HG02852 (cell line): ENCODE measurements around the gene EXTL1.

Experiments
- ATAC-seq: cut with Tn5 transposase; IDR thresholded peaks from one replicate; pipeline ENCODE4 v1.9.1; 2021; ENCODE audit warnings: mild to moderate bottlenecking, moderate library complexity; ENCODE audit not compliant: unreplicated experiment

The EXTL1 gene

GRCh38 chr1:25997828-25998761 is 23.5 kb upstream of the EXTL1 start, which contains the start of gene PAFAH2:
Gene PAFAH2 (minus strand): TSS chr1:25998063. CDS start chr1:25990816, 7,247 bp downstream.
- ATAC-seq = peak; percentile 96

DNA sequence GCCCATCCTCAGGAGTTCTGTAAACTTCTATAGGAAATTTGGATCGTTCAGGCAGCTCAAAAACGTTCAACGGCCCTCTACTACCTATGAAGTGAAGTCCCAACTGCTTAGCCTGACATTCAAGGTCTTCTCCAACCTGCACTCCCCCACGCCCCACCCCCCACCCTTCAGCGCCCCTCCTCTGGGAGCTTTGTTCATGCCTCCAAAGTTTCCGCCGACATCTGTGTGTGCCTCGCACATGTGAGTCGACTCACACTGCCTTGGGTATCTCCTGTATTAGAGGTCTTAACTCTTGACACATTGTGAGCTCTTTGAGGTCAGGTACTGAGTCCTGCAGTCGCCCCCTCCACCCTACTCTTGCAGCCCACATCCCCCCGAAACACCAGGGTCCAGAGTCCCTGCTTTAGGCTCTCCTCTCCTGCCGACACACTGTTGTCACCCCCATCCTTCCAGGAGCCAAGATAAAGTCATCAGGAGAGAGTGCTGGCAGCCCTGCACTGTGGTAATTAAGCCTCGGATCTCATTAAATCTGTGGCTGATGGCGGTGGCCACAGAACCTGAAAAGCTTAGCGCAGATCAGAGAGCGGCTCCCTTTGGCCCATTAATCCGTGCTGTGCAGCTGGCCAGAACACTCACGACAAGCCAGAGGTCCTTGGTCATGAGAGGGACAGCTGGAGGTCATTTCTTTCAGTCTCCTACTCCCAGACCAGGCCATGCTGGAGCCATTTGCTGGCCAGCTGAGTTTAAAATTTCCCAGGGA is 22.4 kb upstream of the EXTL1 start:
- no peak for ATAC-seq

GRCh38 chr1:26003262-26003661 is 18.3 kb upstream of the EXTL1 start:
- no peak for ATAC-seq

GRCh38 chr1:26003756-26004155 is 17.8 kb upstream of the EXTL1 start:
- no peak for ATAC-seq

DNA sequence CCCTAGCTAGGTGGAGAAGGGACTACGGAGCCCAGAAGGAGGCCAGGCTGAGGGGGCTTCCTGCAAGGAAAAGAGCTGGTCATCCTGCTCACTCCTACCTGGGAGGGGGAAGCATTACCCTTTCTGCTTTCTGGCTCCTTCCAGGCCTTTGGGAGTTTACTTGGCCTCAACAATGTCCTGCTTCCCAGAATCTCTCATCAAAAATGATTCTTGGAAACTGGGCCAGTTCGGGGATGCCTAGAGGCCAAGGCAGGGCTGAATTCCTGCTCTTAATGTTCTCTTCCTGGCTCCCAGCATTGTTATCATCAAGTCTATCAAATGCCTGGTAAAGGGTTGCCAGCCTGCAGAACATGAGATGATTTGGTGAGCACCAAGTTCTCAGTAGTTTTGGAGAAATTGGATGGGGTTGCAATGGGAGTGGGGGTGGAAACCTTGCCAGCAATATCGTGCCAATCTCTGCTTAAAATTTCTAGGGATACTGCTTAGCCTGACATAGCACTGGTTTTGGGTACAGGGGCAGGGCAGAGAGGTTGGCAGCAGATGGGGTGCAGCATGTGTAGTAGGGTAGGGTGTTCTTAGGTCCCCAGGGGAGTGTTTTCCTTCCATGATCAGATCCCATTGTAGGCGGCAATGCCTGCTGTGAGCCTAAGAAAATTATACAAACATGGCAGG is 16.0 kb upstream of the EXTL1 start:
- no peak for ATAC-seq

DNA sequence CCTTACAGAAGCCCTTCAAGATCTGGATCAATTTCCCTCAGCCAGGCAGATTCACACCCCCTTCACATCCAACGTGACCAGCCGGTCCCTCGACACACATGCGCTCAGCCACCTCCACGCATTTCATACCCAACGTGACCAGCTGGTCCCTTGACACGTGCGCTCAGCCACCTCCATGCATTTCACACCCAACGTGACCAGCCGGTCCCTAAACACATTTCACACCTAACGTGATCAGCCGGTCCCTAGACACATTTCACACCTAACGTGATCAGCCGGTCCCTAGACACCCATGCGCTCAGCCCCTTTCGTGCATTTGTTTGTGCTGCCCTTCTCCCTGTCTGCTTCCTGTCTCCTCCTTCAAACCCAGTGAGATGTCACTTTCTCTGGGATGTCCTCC is 14.9 kb upstream of the EXTL1 start:
- ATAC-seq = no peak

GRCh38 chr1:26009796-26010447 is 11.7 kb upstream of the EXTL1 start:
- ATAC-seq = no peak

DNA sequence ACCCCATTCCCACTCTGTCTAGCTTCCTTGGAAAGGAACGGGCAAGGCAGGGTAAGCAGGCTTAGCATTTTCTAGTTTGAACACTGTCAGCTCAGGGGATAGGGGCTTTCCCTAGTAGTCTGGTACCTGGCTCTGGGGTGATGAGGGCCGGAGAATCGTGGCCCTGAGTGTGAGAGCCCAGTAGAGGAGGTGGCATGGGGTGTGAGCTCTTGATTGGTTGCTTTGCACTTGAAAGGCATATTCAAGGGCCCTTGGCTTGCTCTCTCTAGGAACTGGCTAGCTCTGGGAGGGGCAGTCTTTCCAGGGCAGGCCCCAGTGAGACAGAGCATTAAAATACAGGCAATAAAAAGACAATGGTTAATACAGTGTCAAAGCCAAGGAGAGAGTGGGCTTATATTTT is 10.8 kb upstream of the EXTL1 start:
- ATAC-seq = no peak

- ATAC-seq = no peak
These were observed 8.7 kb upstream of the EXTL1 start for GRCh38 chr1:26012864-26013263.

- ATAC-seq = no peak
These were observed 7.4 kb upstream of the EXTL1 start for GRCh38 chr1:26014179-26014578.

DNA sequence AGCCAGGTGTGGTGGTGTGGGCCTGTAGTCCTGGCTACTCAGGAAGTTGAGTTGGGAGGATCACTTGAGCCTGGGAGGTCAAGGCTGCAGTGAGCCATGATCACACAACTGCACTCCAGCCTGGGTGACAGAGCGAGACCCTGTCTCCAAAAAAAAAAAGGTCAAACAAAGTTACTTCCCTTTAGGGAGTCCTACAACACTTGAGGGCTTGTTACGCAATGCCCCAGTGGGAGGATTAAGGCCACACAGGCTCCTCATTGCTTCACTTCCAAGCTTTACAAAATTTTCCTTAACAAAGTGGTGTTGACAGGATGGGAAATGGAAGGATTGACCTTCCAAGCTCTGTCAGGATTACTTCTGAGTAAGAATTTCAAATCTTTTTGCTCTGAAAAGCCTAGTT is 6.2 kb upstream of the EXTL1 start:
- ATAC-seq = no peak

- ATAC-seq = no peak
These were observed 5.2 kb upstream of the EXTL1 start for GRCh38 chr1:26016258-26016952.

DNA sequence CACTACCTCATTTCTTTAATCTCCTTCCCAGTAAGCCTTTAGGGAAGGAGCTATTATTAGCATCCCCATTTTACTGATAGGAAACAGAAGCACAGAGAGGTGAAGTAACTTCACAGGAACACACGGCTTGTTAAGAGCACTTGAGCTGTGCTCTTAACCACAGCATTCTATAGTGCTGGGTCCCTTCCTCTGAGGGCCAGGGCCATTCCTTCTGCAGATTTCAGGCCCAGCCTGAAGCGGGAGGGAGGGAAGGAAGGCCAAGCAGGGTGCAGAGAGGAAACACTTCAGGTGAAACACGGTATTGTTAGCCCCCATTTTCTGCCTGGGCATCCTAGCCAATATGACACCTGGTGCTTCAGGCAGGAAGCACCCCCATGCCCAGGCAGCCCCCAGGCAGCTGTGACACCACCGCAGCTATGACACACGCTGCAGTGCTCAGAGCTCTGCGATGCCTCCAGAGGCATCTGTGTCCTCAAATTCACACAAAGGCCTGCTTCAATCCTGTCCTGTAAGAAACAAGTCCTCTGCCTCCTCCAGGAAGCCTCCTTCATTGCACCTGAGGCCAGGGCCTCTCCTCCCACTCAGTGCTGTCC is 4.5 kb upstream of the EXTL1 start:
- no peak for ATAC-seq

DNA sequence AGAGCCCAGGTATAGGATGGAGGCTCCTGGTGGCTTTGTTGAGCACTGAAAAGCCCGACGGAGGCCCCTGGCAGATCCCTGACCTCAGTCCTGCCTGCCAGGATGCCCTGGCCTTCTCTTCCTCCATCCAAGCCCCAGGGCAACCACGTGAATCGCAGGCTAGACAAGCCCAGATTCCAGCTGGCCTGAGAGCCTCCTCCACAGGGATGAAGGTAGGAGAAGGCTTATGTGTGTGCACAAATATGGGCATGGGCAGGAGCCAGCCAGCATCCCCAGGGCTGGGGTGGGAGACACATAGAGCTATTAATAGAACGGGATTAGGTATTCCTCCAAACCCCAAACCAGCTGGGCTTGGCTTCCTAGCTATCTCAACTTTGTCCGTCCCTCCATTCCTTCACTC is 4.0 kb upstream of the EXTL1 start:
- ATAC-seq = no peak

DNA sequence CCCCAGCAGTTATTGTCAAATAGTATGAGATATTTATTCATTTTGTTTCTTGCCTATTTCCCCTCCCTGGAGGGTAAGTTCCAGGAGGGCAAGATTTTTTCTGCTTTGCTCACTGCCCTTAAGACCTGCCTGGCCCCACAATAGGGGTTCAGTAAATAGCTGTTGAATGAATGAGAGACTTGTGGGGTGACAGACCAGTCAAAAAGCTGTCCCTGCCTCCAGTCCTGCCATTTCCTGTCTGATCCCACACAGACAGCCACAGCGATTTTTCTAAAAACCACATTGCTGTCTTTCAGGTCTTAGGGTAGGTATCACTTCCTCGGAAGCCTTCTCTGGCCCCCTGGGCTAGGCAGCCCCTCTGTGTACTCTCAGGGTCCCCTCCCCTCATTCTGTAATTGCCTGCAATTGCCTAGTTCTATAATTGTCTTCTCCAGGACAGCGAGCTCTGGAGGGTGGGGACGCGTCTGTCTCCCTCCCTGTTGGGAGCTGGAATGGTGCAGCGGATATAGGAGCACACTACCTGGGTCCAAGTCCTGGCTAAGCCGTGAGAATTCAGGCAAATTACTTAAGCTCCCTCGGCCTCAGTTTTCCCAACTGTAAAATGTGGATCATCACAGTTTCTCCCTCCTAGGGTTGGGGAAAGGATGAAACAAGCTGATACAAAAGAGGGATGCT is 1.8 kb upstream of the EXTL1 start:
- ATAC-seq = no peak

- no peak for ATAC-seq
These were observed 1.2 kb upstream of the EXTL1 start for GRCh38 chr1:26020330-26020768.

GRCh38 chr1:26020941-26021646 is 481 bp upstream of the EXTL1 start:
- ATAC-seq = no peak

- ATAC-seq = no peak
These were observed 817 bp downstream of the EXTL1 start for GRCh38 chr1:26022404-26022779.

DNA sequence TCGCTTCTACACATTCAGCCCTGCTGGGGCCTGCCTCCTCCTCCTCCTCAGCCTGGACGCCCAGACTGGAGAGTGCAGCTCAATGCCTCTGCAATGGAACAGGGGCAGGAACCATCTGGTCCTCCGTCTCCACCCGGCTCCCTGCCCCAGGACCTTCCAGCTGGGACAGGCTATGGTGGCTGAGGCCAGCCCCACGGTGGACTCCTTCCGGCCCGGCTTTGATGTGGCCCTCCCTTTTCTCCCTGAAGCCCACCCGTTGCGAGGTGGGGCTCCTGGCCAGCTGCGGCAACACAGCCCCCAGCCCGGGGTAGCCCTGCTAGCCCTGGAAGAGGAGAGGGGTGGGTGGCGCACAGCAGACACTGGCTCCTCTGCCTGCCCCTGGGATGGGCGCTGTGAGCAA is 1.4 kb downstream of the EXTL1 start:
- no peak for ATAC-seq
